DND-41 (cell line): ENCODE data around the gene PLEKHJ1.

ENCODE experiments used
- EZH2 ChIP-seq: IDR thresholded peaks from 3 replicates; pipeline ENCODE4 v1.6.1; 2012; ENCODE audit warnings: borderline replicate concordance, low read depth, mild to moderate bottlenecking, moderate library complexity, low read length, inconsistent platforms; ENCODE audit not compliant: severe bottlenecking
- TF ChIP-seq, protein P1 (sequence below): IDR thresholded peaks from 2 replicates; pipeline ENCODE4 v1.5.1; 2012; ENCODE audit warnings: borderline replicate concordance, low read length, moderate library complexity, mild to moderate bottlenecking; ENCODE audit not compliant: poor library complexity, severe bottlenecking; ENCODE audit errors: extremely low read depth

DNA sequence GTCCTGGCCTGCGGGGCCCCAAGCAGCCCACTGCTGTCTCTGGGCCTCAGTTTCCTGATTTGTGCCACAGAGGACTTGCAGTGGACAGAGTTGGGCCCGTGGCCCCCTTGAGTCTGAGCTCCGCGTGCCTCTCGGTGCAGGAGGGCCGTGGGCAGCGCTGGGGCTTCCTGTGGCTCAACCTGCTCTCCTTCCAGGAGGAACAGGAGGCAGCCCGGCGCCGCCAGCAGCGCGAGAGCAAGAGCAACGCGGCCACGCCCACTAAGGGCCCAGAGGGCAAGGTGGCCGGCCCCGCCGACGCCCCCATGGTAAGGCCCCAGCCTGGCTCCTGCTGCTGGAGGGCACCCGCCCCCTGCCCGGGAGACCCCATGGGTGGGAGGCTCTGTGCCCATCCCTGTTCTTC, 25.9 kb downstream of the PLEKHJ1 start:
- TF ChIP-seq, protein P1, sequence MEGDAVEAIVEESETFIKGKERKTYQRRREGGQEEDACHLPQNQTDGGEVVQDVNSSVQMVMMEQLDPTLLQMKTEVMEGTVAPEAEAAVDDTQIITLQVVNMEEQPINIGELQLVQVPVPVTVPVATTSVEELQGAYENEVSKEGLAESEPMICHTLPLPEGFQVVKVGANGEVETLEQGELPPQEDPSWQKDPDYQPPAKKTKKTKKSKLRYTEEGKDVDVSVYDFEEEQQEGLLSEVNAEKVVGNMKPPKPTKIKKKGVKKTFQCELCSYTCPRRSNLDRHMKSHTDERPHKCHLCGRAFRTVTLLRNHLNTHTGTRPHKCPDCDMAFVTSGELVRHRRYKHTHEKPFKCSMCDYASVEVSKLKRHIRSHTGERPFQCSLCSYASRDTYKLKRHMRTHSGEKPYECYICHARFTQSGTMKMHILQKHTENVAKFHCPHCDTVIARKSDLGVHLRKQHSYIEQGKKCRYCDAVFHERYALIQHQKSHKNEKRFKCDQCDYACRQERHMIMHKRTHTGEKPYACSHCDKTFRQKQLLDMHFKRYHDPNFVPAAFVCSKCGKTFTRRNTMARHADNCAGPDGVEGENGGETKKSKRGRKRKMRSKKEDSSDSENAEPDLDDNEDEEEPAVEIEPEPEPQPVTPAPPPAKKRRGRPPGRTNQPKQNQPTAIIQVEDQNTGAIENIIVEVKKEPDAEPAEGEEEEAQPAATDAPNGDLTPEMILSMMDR = no peak
- TF ChIP-seq EZH2 = no peak
